Hindlimb muscle (tissue), 1 donor: Measurements from ENCODE around the gene ARSI. TPM values are rescaled to one million over a fixed set of nuclear protein-coding genes. Genes with fewer than 3 reads are reported as not detected.

ENCODE experiments used
- polyA plus RNA-seq: library from polyadenylated mRNA; unstranded; fragments of 120-200 nt; gene quantifications from one replicate; pipeline ENCODE4 v1.2.1, GENCODE V29; 2013; ENCODE audit not compliant: insufficient read length

Gene ARSI
- polyA plus RNA-seq, 1 donor = 8.2 TPM

Other genes with a start within 250 kb of the ARSI start
- gene CSF1R, start 216.4 kb downstream of the ARSI start, polyA plus RNA-seq = 45.1 TPM
- gene PDGFRB, start 147.1 kb downstream of the ARSI start, polyA plus RNA-seq = 174 TPM
- 0.19 TPM for gene CDX1, start 136.1 kb downstream of the ARSI start, polyA plus RNA-seq
- 0.22 TPM for gene SLC6A7, start 112.8 kb downstream of the ARSI start, polyA plus RNA-seq
- 116 TPM for gene CAMK2A, start 13.1 kb downstream of the ARSI start, polyA plus RNA-seq
- gene TCOF1, start 54.8 kb upstream of the ARSI start, polyA plus RNA-seq = 23.5 TPM
- 195 TPM for gene CD74, start 110.0 kb upstream of the ARSI start, polyA plus RNA-seq
- gene RPS14, start 146.8 kb upstream of the ARSI start, polyA plus RNA-seq = 2,799 TPM
- 48.2 TPM for gene NDST1, start 205.2 kb upstream of the ARSI start, polyA plus RNA-seq